C4-2B (cell line): ENCODE measurements around the gene SLX4IP.

Source experiments
- CTCF ChIP-seq: fragments of 450-650 bp; conservative IDR thresholded peaks from 2 replicates; pipeline ENCODE4 v1.5.1; 2017; ENCODE audit warnings: mild to moderate bottlenecking
- ZFX ChIP-seq: fragments of 450-650 bp; IDR thresholded peaks from 2 replicates; pipeline ENCODE4 v1.6.1; 2017

GRCh38 chr20:10469056-10469455 lies 34.0 kb downstream of the SLX4IP start:
- TF ChIP-seq CTCF, result no peak
- no peak for TF ChIP-seq ZFX
